HEK293T (cell line): ENCODE measurements around the gene MYOZ2.

Experiments used
- ARNT ChIP-seq: fragments of 450-650 bp; IDR thresholded peaks from 2 replicates; pipeline ENCODE4 v1.6.1; 2017; ENCODE audit warnings: mild to moderate bottlenecking
- BHLHE40 ChIP-seq: fragments of 450-650 bp; IDR thresholded peaks from 2 replicates; pipeline ENCODE4 v1.6.1; 2016; ENCODE audit warnings: mild to moderate bottlenecking, moderate library complexity, borderline replicate concordance
- FOXA1 ChIP-seq: fragments of 450-650 bp; IDR thresholded peaks from 2 replicates; pipeline ENCODE4 v1.6.1; 2016; ENCODE audit warnings: mild to moderate bottlenecking
- FOXK2 ChIP-seq: fragments of 450-650 bp; IDR thresholded peaks from 2 replicates; pipeline ENCODE4 v1.6.1; 2016; ENCODE audit warnings: mild to moderate bottlenecking
- FOXM1 ChIP-seq: fragments of 450-650 bp; IDR thresholded peaks from 2 replicates; pipeline ENCODE4 v1.6.1; 2017; ENCODE audit warnings: mild to moderate bottlenecking, borderline replicate concordance
- HDGF ChIP-seq: fragments of 450-650 bp; IDR thresholded peaks from 2 replicates; pipeline ENCODE4 v1.6.1; 2017; ENCODE audit warnings: antibody characterized with exemption, borderline replicate concordance
- LEF1 ChIP-seq: fragments of 450-650 bp; IDR thresholded peaks from 2 replicates; pipeline ENCODE4 v1.6.1; 2017; ENCODE audit warnings: mild to moderate bottlenecking, borderline replicate concordance
- SP1 ChIP-seq: fragments of 450-650 bp; IDR thresholded peaks from 2 replicates; pipeline ENCODE4 v1.6.1; 2017
- SUZ12 ChIP-seq: fragments of 450-650 bp; IDR thresholded peaks from 2 replicates; pipeline ENCODE4 v1.6.1; 2016; ENCODE audit warnings: mild to moderate bottlenecking
- TARDBP ChIP-seq: fragments of 450-650 bp; IDR thresholded peaks from 2 replicates; pipeline ENCODE4 v1.6.1; 2016
- ZNF384 ChIP-seq: fragments of 450-650 bp; IDR thresholded peaks from 2 replicates; pipeline ENCODE4 v1.6.1; 2016

GRCh38 chr4:119231491-119231890, 95.9 kb downstream of the MYOZ2 start:
- TF ChIP-seq FOXA1 (no peak), TARDBP (no peak), FOXM1 (no peak), FOXK2 (no peak), LEF1 (no peak), SP1 (no peak), HDGF (no peak), SUZ12 (no peak), ZNF384 (no peak), ARNT (no peak), BHLHE40 (no peak)
